Measurements from ENCODE around the gene EDA.
"Not testable (repeated sequence)": the region's sequence is repeated elsewhere in the genome, so short reads cannot be mapped to it uniquely, and the experiment has no call there.

The EDA gene

DNA sequence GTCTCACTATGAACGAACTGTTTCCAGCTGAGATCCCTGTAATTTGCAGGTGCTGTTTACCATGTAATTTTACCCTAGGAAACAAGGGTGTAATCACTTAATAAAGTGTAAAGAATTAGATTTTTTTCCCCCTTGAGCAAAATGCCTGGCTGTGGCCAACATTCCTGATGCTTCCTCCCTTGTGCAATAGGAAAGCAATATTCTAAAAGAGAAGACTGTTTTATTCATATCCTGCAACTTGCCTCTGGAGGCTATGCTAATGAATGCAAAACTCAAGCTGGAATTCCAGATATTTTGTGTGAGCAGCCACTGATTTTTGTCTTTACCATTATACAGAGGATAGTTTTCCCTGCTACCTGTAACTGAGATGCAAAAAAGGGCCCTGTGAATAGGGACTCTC is 335.8 kb downstream of the EDA start:
- no peak for DNase-seq (ENCODE audit: low spot score)

DNA sequence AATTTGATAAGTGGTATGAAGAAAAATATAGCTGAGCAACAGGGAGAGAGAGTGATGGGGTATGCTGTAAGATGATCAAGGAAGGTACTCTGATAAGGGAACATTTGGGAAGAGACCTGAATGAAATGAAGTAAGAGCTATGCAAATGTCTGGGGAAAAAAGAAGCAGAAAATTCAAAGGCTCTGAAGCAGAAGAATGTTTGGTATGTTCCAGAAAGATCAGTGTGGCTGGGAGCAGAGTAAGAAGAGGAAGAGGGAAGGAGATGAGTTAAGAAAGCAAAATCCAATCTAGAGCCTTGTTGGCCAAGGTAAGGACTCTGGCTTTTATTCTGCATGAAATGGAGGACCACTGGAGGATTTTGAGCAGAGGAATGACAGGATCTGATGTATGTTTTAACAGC is 343.8 kb downstream of the EDA start:
- DNase-seq (ENCODE audit: low spot score), result no peak

DNA sequence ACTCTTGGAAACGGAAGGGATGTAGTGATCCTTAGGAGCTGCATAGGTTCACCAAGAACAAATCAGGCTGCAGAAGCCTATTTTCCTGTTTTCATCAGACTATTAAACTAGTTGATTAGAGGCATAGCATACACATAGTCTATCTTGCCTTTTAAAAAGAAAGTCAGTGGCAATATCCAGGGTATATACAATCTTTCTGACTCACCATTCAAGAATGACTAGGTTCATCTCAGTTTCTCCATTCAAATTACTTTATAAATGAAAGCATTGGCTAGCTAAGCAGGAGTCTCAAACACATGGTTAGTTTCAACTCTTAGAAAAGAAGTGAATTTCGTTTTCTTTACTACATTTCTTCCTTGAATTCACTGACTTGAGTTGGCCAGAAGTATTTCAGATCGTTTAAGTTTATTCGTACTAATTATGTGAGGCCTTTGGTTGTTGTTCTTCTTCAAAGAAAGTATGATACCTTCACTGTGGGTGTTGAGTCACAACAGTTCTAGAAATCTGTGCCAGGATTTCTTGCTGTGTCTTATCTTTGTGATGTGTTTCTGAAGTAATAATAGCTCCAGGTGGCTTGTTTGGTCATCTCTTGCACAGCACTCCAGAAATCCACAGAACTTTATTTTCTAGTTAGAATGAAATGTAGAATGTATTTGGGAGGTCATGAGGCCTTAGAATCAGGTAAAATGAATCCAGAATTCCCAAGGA is 345.6 kb downstream of the EDA start:
- DNase-seq (ENCODE audit: low spot score), result no peak

DNA sequence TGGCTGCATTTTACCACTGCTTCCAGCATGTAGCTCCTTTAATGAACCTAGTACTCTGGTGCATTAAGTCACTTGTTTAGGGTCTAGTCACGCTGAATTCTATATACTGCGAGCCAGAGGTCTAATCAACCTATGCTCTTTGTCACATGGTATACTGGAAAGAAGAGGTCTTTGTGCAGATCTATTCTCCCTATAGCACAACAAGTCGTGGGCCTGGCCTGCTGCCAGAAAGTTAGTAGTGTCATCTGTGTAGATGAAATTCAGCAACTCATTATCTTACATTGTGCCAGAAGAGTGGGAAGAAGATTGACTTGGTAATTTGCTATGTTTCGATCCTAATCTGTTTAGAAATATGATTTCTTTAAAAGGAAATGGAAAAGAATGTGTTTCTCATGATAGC is 353.0 kb downstream of the EDA start:
- DNase-seq (ENCODE audit: low spot score), result no peak

DNA sequence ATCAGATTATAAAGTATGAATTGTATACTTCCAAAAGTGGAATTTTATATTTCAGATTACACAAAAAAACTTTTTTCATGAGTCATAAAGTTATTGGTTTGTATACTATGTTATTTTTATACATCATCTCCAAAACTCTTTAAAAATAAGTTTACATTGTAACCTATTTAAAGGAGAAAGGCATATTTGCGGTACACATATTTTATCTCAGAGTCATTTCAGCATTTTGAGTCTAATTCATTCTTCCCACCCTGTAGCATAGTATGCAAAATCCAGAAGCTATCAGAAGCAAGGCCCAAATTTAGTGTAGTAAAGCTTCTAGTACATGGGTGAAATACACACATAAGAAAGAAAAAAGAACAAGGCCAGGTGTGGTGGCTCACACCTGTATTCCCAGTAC is 353.5 kb downstream of the EDA start:
- DNase-seq (ENCODE audit: low spot score), result no peak

DNA sequence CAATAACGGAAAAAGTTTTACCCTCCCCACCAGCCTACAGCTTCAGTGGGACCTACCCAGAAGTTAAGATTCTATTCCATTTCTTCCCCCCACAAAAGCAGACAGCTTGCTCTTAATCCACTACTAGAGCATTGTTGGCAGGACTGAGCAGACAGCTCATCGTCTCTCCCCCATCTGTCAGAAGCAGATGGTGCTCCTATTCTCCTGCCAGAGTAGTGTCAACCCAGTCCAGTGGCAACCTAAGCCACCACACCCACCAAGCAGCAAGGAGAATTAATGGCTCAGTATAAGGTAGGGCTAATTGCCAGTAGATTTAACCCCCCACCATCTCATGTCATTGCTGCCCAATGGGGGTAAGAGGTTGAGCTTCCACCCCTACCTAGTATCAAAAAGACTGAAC is 371.8 kb downstream of the EDA start:
- no peak for DNase-seq (ENCODE audit: low spot score)

DNA sequence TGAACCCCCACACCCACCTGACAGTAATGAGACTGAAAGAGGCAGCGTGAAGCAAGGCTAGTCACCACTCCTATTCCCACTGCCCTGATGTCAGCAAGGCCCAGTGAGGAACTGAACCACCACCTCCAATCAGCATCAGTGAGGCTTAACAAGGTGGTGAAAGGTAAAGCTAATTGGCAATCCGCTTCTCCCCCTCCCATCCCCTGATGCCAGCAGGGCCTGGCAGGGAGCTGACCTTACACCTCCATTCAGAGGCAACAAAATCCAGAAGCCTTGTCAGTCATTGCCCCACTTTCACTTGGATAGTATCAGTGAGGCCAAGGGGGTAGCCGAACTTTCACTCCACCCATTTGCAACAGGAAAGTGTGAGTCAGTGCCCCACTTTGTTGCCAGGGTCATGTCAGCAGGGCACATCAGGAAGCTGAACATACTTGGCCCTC is 373.1 kb downstream of the EDA start:
- no peak for DNase-seq (ENCODE audit: low spot score)

DNA sequence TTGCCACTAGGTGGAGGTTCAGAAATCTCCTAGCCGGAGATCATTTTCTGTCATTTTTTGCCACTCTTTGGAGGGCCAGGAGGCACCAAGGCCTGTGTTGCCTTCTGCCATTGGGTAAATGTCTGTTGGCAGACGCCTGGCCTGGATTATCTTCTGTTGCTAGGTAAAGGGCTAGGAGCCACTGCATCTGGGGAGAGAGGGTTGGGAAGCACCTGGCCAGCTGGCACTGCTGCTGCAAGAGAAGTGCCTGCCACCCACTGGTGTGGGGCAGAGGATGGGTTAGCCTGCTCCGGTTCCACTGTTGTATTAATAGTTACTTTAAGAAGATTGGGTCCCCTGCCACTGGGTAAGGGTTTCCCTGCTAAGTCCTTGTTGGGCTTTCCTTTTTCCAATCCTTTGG is 375.8 kb downstream of the EDA start:
- no peak for DNase-seq (ENCODE audit: low spot score)

DNA sequence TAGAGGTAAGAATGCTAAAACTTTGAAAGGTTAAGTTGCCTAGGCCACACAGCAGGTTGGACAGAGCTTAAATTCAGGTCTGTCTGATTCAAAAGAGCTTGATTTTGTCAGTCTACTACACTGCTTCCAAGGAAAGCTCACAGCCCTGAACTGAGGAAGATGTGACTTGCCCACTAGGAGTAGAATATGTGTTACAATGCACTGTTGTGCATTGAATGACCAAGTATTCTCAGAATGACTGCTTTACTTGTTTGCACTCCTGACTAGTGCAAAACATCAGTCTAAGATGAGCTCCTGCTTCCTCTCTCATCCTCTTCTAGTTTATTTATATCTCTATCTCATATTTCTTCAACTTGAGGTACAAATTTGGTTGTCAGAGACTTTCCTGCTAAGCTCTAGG is 377.6 kb downstream of the EDA start:
- no peak for DNase-seq (ENCODE audit: low spot score)

DNA sequence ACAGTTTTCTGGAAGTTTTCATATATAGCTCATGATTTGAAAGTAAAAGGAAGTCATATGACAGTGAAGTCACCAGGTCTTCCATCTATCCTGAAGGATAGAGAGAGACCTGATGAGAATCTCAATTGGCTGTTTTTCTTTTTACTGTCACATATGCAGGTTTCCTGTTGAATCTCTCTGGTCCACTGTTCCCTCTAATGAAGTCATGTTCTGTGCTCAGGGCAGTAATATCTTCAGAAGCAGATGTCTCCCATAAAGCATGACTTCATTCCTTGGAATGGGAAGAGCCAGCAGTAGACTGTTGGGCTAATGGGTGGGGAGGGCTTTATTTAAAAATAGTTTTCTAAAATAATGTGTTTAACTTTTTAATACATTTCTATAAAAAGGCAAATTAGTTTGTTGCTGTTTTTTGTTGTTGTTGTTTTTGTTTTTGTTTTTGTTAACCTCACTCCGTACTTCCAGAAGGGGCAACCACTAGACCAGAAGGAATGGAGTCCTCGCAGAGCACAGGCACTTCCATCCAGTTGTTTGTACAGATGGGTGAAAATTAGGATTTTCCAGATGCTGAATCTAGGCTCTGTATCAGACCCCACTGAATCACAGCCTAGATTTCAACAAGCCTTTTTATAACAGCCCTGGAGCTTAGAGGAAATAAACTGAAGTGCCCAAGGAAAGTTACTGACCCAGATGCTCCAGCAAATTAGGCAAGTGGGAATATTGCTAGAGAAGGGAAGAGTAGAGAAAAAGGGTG is 379.6 kb downstream of the EDA start:
- DNase-seq (ENCODE audit: low spot score), result no peak

DNA sequence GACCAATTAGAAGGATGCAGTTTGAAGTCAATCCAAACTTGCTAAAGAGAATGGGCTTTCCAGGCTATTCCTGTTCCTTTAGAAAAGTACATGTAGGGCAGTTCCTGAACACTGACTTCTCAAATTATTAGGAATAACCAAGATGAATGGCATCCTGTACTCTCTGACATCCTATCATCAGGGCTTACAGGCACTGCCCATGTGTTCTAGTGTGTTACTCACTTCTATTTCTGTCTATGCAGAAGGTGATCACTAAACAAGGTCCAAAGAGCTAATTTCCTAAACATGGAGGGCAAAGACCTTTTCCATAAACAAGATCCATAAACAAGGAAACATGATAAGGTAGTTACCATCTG is 380.2 kb downstream of the EDA start:
- DNase-seq (ENCODE audit: low spot score), result no peak

DNA sequence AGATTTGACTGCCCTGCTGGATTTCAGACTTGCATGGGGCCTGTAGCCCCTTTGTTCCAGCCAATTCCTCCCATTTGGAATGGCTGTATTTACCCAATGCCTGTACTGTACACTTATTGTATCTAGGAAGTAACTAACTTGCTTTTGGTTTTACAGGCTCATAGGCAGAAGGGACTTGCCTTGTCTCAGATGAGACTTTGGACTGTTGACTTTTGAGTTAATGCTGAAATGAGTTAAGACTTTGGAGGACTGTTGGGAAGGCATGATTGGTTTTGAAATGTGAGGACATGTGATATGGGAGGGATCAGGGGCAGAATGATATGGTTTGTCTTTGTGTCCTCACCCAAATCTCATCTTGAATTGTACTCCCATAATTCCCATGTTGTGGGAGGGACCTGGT is 382.4 kb downstream of the EDA start:
- DNase-seq (ENCODE audit: low spot score), result not testable (repeated sequence)

DNA sequence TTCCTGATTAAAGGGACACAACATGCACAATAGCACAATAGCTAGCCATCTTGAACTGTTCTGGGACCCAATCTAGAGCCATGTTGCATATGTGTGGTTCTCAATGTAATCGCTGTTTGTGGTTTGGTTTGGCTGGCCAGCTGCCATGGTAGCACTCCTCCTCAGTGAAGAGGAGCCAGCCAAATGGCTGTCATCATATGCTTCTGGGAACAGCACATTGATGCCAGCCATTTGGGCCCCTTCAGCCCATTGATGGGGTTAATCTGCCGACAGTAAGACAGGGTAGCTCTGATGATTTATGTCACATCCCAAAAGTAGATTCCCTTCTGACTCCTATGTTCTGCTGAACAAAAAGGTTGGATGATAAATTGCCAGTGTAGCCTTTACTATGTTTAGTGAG is 385.4 kb downstream of the EDA start:
- DNase-seq (ENCODE audit: low spot score), result no peak

DNA sequence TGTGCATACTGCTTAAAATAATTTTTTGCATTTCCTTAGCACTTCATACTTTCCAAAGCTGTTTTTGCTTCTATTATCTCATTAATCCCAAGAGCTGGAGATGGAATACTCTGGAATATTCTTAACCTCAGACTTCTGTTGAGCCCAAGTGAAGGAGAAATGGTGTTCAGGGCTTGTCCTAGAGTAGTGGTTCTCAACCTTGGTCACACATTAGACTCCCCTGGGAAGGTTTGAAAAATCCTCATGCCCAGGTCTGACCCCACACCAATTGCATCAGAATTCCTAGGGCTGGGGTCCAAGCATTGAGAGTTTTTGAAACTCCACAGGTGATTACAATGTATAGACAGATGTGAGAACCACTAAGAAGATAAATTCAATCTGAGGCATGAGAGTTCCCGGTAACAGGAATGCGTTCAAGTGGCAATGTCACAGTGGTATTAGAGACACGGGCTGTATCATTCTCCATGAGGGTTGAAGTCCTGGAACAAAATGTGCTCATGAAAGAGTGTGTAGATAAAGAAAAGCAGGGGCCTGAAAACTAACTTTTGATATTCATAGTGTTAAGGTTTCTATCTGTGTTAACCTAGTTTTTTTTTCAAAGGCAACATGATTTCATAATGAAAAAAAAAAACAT is 385.9 kb downstream of the EDA start:
- no peak for DNase-seq (ENCODE audit: low spot score)

DNA sequence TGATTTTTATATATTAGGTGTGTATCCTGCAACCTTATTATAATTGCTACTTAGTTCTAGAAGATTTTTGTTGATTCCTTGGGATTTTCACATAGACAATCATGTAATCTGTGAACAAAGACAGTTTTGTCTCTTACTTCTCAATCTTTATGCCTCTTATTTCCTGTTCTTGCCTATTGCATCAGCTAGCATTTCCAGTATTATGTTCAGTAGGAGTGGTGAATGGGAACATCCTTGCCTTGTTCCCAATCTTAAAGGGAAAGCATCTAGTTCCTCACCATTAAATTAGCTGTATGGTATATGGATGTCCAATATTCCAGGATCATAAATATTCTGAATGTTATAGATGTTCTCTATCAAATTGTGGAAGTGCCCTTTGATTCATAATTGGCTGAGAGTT is 392.0 kb downstream of the EDA start:
- DNase-seq (ENCODE audit: low spot score), result no peak

DNA sequence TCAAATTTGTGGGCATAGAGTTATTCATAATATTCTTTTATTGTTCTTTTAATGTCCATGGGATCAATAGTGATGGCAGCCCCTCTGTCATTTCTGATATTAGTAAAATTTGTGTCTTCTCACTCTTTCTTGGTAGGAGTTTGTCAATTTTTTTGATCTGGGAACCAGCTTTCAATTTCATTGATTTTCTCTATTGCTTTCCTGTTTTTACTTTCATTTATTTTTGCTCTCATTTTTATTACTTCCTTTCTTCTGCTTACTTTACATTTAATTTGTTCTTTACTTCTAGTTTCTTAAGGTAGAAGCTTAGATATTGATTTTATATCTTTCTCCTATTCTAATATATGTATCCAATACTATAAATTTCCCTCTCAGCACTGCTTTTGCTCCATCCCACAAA is 393.1 kb downstream of the EDA start:
- no peak for DNase-seq (ENCODE audit: low spot score)

DNA sequence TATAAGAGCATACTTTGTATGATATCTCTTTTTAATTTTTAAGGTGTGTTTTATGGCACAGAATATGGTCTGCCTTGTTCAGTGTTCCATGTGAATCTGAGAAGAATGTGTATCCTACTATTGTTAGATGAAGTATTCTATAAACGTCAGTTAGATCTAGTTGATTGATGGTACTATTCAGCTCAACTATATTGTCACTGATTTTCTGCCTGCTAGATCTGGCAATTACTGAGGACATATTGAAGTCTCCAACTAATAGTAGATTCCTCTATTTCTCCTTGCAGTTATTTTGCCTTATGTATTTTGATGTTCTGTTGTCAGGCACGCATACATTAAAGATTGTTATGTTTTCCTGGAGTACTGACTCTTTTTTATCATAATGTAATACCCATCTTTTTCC is 394.1 kb downstream of the EDA start:
- no peak for DNase-seq (ENCODE audit: low spot score)

DNA sequence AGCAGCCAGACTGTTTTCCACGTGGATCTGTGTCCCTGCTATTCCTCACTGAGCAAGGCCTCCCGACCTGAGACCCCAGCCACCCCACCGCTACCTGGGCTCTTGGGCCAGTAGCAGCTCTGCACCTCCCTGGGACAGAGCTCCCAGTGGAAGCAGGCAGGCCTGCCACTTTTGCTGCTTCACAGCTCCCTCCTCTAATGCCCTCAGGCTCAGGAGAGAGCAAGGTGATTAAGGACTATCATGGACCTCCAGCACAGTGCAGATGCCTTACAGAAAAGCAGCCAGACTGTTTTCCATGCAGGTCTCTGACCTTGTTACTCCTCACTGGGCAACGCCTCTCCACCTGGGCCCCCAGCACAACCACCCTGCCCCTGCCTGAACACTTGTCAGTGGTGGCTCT is 396.8 kb downstream of the EDA start:
- DNase-seq (ENCODE audit: low spot score), result no peak

DNA sequence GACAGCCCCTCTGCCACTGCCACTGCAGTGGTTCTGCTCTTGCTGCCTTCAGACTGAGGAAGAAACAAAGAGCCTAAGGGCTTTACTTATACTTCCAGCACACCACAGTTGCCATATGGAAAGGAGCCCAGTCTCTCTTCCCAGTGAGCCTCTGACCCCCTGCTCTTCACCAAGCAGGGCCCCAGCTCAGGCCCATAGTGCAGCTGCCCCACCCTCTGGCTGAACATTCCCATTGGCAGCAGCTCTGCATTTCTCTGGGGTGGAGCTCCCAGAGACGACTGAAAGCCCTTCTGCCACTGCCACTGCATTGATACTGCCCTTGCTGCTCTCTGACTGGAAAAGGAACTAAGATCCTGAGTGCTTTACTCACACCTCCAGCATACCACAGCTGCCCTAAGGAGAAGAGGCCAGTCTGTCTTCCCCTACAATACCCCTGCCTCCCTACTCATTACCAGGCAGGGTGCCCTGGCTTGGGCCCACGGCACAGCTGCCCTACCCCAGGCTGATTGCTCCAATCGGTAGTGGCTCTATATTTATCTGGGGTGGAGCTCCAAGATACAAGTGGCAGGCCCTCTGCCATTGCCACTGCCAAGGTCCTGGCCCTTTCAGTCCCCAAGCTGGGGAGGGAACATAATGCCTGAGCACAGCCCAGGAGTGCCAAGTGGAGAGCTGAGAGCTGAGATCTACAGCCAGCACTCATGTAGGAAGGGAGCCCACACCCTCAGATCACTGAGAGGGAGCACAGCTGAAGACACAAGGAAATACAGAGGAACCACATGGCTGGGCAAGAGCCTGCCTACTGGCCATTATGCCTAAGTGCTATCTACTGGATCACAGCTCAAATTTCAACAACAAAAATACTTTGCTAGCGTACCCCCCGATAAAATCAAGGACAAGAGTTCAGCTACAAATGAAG is 397.8 kb downstream of the EDA start:
- no peak for DNase-seq (ENCODE audit: low spot score)

DNA sequence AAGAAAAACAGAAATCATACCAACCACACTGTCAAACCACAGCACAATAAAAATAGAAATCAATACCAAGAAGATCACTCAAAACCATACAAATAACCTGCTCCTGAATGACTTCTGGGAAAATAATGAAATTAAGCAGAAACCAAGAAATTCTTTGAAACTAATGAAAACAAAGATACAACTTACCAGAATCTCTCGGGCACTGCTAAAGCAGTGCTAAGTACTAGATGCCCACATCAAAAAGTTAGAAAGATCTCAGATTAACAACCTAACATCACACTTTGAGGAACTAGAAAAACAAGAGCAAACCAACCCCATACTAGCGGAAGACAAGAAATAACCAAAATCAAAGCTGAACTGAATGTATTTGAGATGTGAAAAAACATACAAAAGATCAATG is 400.6 kb downstream of the EDA start:
- no peak for DNase-seq (ENCODE audit: low spot score)

DNA sequence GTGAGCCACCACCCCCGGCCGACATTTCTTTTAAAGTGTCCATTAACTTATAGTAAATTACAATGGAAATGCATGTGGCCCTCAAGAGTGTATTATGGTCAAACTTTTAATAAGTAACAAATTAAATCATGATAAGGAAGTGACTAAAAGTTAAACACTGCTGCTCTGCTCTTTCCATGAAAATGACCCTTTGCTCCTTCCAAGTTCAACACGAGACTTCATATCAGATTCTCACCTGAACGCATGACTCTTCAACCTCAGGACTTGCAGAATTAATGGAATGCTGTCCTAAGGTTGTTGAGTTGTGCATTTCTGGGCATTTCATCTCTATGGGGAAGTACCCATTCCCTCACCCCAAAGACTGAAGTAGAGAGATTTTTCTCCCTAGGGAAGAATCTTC is 406.7 kb downstream of the EDA start:
- no peak for DNase-seq (ENCODE audit: low spot score)

DNA sequence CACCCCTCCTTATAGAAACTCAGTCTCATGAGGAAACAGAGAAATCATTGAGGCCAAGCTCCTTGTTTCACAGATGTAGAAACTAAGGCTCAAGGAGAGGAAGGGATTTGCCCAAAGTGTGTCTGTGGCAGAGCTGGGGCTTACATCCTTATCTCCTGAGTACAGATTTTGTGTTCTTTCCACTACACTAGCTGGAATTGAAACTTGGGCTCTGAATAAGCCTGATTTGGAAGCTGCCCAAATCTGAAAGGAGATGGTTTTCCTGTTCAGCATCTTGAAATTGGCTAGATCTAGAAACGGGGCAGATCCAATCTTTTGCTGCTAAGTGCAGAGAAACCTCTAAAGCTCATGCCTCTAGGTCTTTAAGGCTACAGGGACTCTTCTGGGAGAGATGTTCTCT is 409.6 kb downstream of the EDA start:
- DNase-seq (ENCODE audit: low spot score), result no peak

Data from SK-N-DZ (cell line).